Muscle of leg (tissue), 11 donors: ENCODE measurements around the gene BATF3. TPM values are rescaled to one million over a fixed set of nuclear protein-coding genes. Genes with fewer than 3 reads are reported as not detected.
"Not testable (repeated sequence)": the region's sequence is repeated elsewhere in the genome, so short reads cannot be mapped to it uniquely, and the experiment has no call there.

Experiments
- DNase-seq: peaks from one replicate; pipeline ENCODE4 v3.0.0; 2013
- H3K27ac ChIP-seq: one replicate; pipeline ENCODE4 v1.5.1; 2013; ENCODE audit warnings: mild to moderate bottlenecking, low read length, control low read depth
- H3K27me3 ChIP-seq: one replicate; pipeline ENCODE4 v1.6.1; 2013; ENCODE audit warnings: low read length; ENCODE audit not compliant: control insufficient read depth, insufficient read depth
- H3K36me3 ChIP-seq: one replicate; pipeline ENCODE4 v1.6.1; 2013; ENCODE audit warnings: low read length; ENCODE audit not compliant: control insufficient read depth, insufficient read depth
- H3K4me1 ChIP-seq: one replicate; pipeline ENCODE4 v1.6.1; 2013; ENCODE audit warnings: low read length; ENCODE audit not compliant: control insufficient read depth, insufficient read depth
- H3K4me3 ChIP-seq: one replicate; pipeline ENCODE4 v1.5.1; 2013; ENCODE audit warnings: low read length, control low read depth
- H3K9me3 ChIP-seq: replicated peaks from 2 replicates; pipeline ENCODE4 v1.6.1; 2013; ENCODE audit warnings: low read depth, low read length; ENCODE audit not compliant: control insufficient read depth
- WGBS: methylation state at CpG from one replicate; pipeline ENCODE4 v1.1.5; 2013; ENCODE audit warnings: missing lambda C conversion rate; ENCODE audit not compliant: insufficient coverage; 5-methylcytosine and 5-hydroxymethylcytosine counted together
- polyA plus RNA-seq, 8 donors: library from polyadenylated mRNA; unstranded; fragments of 120-200 nt; gene quantifications; one replicate each; pipeline versions ENCODE4 v1.2.1 to v1.2.3, GENCODE V29; 2013; ENCODE audit warnings: inconsistent platforms in 1 of 8, low replicate concordance in 1 of 8; ENCODE audit not compliant: insufficient read length in 8 of 8, insufficient read depth in 1 of 8
- total RNA-seq: library from RNA; stranded (reverse); fragments of 120-200 nt; gene quantifications from one replicate; pipeline ENCODE4 v1.2.4, GENCODE V29; 2013

Gene BATF3
- total and polyA plus RNA-seq, 9 donors: 1.5 to 2.3 (median 1.8) TPM

- peaks cover 6% of the 10 kb centered on the region for H3K4me1 ChIP-seq
- no peak for DNase-seq
- no CpG with 5 or more reads among the region's 3 CpGs for WGBS
Measured at GRCh38 chr1:212648431-212648830, 51.2 kb downstream of the BATF3 start.

GRCh38 chr1:212647004-212647403 lies 52.6 kb downstream of the BATF3 start:
- Histone ChIP-seq H3K27ac (no peak overlapping the region), H3K9me3 (no peaks in the 10 kb centered on the region), H3K4me3 (no peak overlapping the region), H3K36me3 (no peaks in the 10 kb centered on the region), H3K4me1 (peaks cover 6% of the 10 kb centered on the region), H3K27me3 (no peaks in the 10 kb centered on the region)
- no peak for DNase-seq
- WGBS: 88% methylated on average over 10 of the region's 11 CpGs

More at GRCh38 chr1:212648431-212648830, 51.2 kb downstream of the BATF3 start:
- Histone ChIP-seq H3K4me3 (no peak overlapping the region), H3K27ac (no peak overlapping the region), H3K27me3 (no peaks in the 10 kb centered on the region), H3K9me3 (no peaks in the 10 kb centered on the region), H3K36me3 (no peaks in the 10 kb centered on the region)

GRCh38 chr1:212646588-212646987 lies 53.1 kb downstream of the BATF3 start:
- Histone ChIP-seq H3K4me1 (peaks cover 6% of the 10 kb centered on the region), H3K4me3 (no peak overlapping the region), H3K36me3 (no peaks in the 10 kb centered on the region), H3K9me3 (no peaks in the 10 kb centered on the region), H3K27me3 (no peaks in the 10 kb centered on the region), H3K27ac (no peak overlapping the region)
- WGBS: 89% methylated on average over 18 of the region's 19 CpGs
- DNase-seq: no peak

- WGBS: 59% methylated on average over 8 of the region's 13 CpGs
- Histone ChIP-seq H3K9me3 (no peaks in the 10 kb centered on the region), H3K27ac (no peak overlapping the region), H3K4me1 (peaks cover 6% of the 10 kb centered on the region), H3K4me3 (no peak overlapping the region), H3K27me3 (no peaks in the 10 kb centered on the region), H3K36me3 (no peaks in the 10 kb centered on the region)
- DNase-seq: no peak
Measured at GRCh38 chr1:212645546-212646543, 53.8 kb downstream of the BATF3 start.

- Histone ChIP-seq H3K27ac (no peak overlapping the region), H3K4me3 (no peak overlapping the region), H3K9me3 (peaks cover 2% of the 10 kb centered on the region), H3K27me3 (no peaks in the 10 kb centered on the region), H3K36me3 (no peaks in the 10 kb centered on the region), H3K4me1 (peaks cover 6% of the 10 kb centered on the region)
- DNase-seq: no peak
- 93% methylated on average over 4 of the region's 6 CpGs for WGBS
Measured at GRCh38 chr1:212644866-212645545, 54.6 kb downstream of the BATF3 start.

GRCh38 chr1:212643877-212644276 lies 55.8 kb downstream of the BATF3 start:
- Histone ChIP-seq H3K4me1 (peaks cover 9% of the 10 kb centered on the region), H3K4me3 (no peak overlapping the region), H3K27me3 (no peaks in the 10 kb centered on the region), H3K9me3 (peaks cover 2% of the 10 kb centered on the region), H3K27ac (peak overlapping the region; percentile 24), H3K36me3 (no peaks in the 10 kb centered on the region)
- DNase-seq: no peak
- WGBS: 92% methylated on average over 2 of the region's 2 CpGs

- no peak for DNase-seq
- Histone ChIP-seq H3K36me3 (no peaks in the 10 kb centered on the region), H3K9me3 (peaks cover 2% of the 10 kb centered on the region), H3K4me1 (peaks cover 28% of the 10 kb centered on the region), H3K27ac (no peak overlapping the region), H3K27me3 (no peaks in the 10 kb centered on the region), H3K4me3 (no peak overlapping the region)
- no CpG with 5 or more reads among the region's 1 CpG for WGBS
Measured at GRCh38 chr1:212641956-212642355, 57.7 kb downstream of the BATF3 start.

- no peak overlapping the region for H3K4me3 ChIP-seq
- H3K27me3 ChIP-seq: no peaks in the 10 kb centered on the region
- H3K36me3 ChIP-seq: no peaks in the 10 kb centered on the region
- H3K4me1 ChIP-seq: peaks cover 44% of the 10 kb centered on the region
- H3K9me3 ChIP-seq: peaks cover 2% of the 10 kb centered on the region
- no CpG with 5 or more reads among the region's 3 CpGs for WGBS
- H3K27ac ChIP-seq: no peak overlapping the region
- DNase-seq: no peak
Measured at GRCh38 chr1:212640223-212640878, 59.3 kb downstream of the BATF3 start.

GRCh38 chr1:212639524-212639923 lies 60.1 kb downstream of the BATF3 start:
- H3K4me1 ChIP-seq: peaks cover 47% of the 10 kb centered on the region
- not testable (repeated sequence) for DNase-seq, H3K9me3 ChIP-seq, H3K27ac ChIP-seq, H3K36me3 ChIP-seq, H3K27me3 ChIP-seq, H3K4me3 ChIP-seq
- 73% methylated on average over 2 of the region's 2 CpGs for WGBS
